Smooth muscle cell (in vitro differentiated cells): ENCODE measurements around the gene CORIN. TPM values are rescaled to one million over a fixed set of nuclear protein-coding genes. Genes with fewer than 3 reads are reported as not detected.

Experiments used
- DNase-seq: peaks from one replicate; lab custom pipeline; 2025; ENCODE audit not compliant: unreplicated experiment; lab: John Stamatoyannopoulos, UW
- H2AFZ ChIP-seq: fragments of 200-600 bp; sonication (generic); 2 replicates; pipeline ENCODE4 v1.6.0; 2016; ENCODE audit warnings: antibody characterized with exemption, low read depth, mild to moderate bottlenecking
- H3F3A ChIP-seq: fragments of 200-600 bp; sonication (generic); 2 replicates; pipeline ENCODE4 v1.6.0; 2017; ENCODE audit warnings: antibody characterized with exemption, low read depth
- H3K27ac ChIP-seq: fragments of 200-600 bp; sonication (generic); 2 replicates; pipeline ENCODE4 v1.5.1; 2016; ENCODE audit warnings: low read depth, mild to moderate bottlenecking
- H3K27me3 ChIP-seq: fragments of 200-600 bp; sonication (generic); 2 replicates; pipeline ENCODE4 v1.6.1; 2016; ENCODE audit warnings: low read depth, mild to moderate bottlenecking
- H3K36me3 ChIP-seq: fragments of 200-600 bp; sonication (generic); 2 replicates; pipeline ENCODE4 v1.5.1; 2016; ENCODE audit warnings: low read depth
- H3K4me1 ChIP-seq: fragments of 200-600 bp; sonication (generic); 2 replicates; pipeline ENCODE4 v1.5.1; 2016; ENCODE audit warnings: low read depth
- H3K4me2 ChIP-seq: fragments of 200-600 bp; sonication (generic); 2 replicates; pipeline ENCODE4 v1.6.0; 2016; ENCODE audit warnings: mild to moderate bottlenecking
- H3K4me3 ChIP-seq: fragments of 200-600 bp; sonication (generic); 2 replicates; pipeline ENCODE4 v1.5.1; 2016; ENCODE audit warnings: mild to moderate bottlenecking
- H3K79me2 ChIP-seq: fragments of 200-600 bp; sonication (generic); 2 replicates; pipeline ENCODE4 v1.6.0; 2016; ENCODE audit warnings: low read depth, mild to moderate bottlenecking
- H3K9ac ChIP-seq: fragments of 200-600 bp; sonication (generic); 2 replicates; pipeline ENCODE4 v1.6.0; 2016; ENCODE audit warnings: low read depth
- H3K9me3 ChIP-seq: fragments of 200-600 bp; sonication (generic); replicated peaks from 2 replicates; pipeline ENCODE4 v1.5.1; 2016; ENCODE audit warnings: low read depth
- H4K20me1 ChIP-seq: fragments of 200-600 bp; sonication (generic); 2 replicates; pipeline ENCODE4 v1.6.0; 2016; ENCODE audit warnings: low read depth
- WGBS: methylation state at CpG from one replicate; pipeline ENCODE4 v1.1.7; 2016; ENCODE audit warnings: low lambda C conversion rate; 5-methylcytosine and 5-hydroxymethylcytosine counted together
- polyA plus RNA-seq: library from polyadenylated mRNA; unstranded; fragments of >200 nt; fragmentation: Nextera tagmentation; extraction: Ambion mirVana; gene quantifications from 2 replicates; pipeline ENCODE4 v1.2.1, GENCODE V29; 2016
- total RNA-seq: library from RNA; depleted of rRNA; stranded (reverse); fragments of >200 nt; gene quantifications from 2 replicates; pipeline ENCODE4 v1.2.3, GENCODE V29; 2014
- TF ChIP-seq, protein P1 (sequence below): fragments of 200-600 bp; sonication (generic); IDR thresholded peaks from 2 replicates; pipeline ENCODE4 v1.5.1; 2017; ENCODE audit warnings: borderline replicate concordance, mild to moderate bottlenecking, antibody characterized with exemption; ENCODE audit not compliant: insufficient read depth, poor library complexity, severe bottlenecking

Gene CORIN
- total and polyA plus RNA-seq, 2 experiments from 2014 or later, result 0.27 to 1.8 TPM

DNA sequence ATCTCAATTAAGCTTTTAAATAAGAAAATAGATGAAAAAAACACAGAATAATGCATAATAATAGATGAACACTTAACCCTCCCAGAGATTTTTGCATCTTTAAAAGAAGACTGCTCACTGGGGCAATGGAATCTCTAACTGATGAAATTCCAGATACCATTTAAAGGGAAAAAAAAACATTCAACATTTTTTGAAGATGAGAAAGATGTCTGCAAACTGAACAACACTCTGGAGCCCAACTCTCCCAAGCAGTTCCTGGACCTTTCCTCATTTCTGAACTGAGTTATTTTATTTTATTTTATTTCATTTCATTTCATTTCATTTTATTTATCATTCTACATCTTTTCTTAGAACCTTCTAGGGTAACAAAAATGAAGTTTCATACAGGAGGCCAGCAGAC is 90.7 kb downstream of the CORIN start:
- TF ChIP-seq, protein P1, sequence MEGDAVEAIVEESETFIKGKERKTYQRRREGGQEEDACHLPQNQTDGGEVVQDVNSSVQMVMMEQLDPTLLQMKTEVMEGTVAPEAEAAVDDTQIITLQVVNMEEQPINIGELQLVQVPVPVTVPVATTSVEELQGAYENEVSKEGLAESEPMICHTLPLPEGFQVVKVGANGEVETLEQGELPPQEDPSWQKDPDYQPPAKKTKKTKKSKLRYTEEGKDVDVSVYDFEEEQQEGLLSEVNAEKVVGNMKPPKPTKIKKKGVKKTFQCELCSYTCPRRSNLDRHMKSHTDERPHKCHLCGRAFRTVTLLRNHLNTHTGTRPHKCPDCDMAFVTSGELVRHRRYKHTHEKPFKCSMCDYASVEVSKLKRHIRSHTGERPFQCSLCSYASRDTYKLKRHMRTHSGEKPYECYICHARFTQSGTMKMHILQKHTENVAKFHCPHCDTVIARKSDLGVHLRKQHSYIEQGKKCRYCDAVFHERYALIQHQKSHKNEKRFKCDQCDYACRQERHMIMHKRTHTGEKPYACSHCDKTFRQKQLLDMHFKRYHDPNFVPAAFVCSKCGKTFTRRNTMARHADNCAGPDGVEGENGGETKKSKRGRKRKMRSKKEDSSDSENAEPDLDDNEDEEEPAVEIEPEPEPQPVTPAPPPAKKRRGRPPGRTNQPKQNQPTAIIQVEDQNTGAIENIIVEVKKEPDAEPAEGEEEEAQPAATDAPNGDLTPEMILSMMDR, result no peak
- no peaks in the 10 kb centered on the region for H3K27me3 ChIP-seq
- H3K27ac ChIP-seq, result no peak overlapping the region
- no peak for DNase-seq
- no peaks in the 10 kb centered on the region for H3K4me1 ChIP-seq
- H3K4me3 ChIP-seq, result no peak overlapping the region
- no peak overlapping the region for H3K9ac ChIP-seq
- H3K36me3 ChIP-seq, result no peaks in the 10 kb centered on the region
- no peaks in the 10 kb centered on the region for H4K20me1 ChIP-seq
- no peaks in the 10 kb centered on the region for H3K79me2 ChIP-seq
- no peak overlapping the region for H3K4me2 ChIP-seq
- H2AFZ ChIP-seq, result no peak overlapping the region
- H3F3A ChIP-seq, result no peaks in the 10 kb centered on the region
- H3K9me3 ChIP-seq, result no peaks in the 10 kb centered on the region

- H3F3A ChIP-seq, result no peaks in the 10 kb centered on the region
- no peak overlapping the region for H3K4me3 ChIP-seq
- TF ChIP-seq, protein P1, result no peak
- H3K27me3 ChIP-seq, result no peaks in the 10 kb centered on the region
- H2AFZ ChIP-seq, result no peak overlapping the region
- H3K79me2 ChIP-seq, result no peaks in the 10 kb centered on the region
- no peak overlapping the region for H3K9ac ChIP-seq
- no peaks in the 10 kb centered on the region for H3K36me3 ChIP-seq
- H4K20me1 ChIP-seq, result no peaks in the 10 kb centered on the region
- DNase-seq, result no peak
- H3K27ac ChIP-seq, result no peak overlapping the region
- H3K9me3 ChIP-seq, result no peaks in the 10 kb centered on the region
- H3K4me1 ChIP-seq, result no peaks in the 10 kb centered on the region
- no peak overlapping the region for H3K4me2 ChIP-seq
- 92% methylated on average over 4 of the region's 4 CpGs for WGBS
Observed at GRCh38 chr4:47746122-47746521, 91.7 kb downstream of the CORIN start.

- 76% methylated on average over 2 of the region's 2 CpGs for WGBS
- Histone ChIP-seq H3K4me3 (no peak overlapping the region), H3K36me3 (no peaks in the 10 kb centered on the region), H3K27ac (no peak overlapping the region), H2AFZ (no peak overlapping the region), H3K9ac (no peak overlapping the region), H3K9me3 (peaks cover under 1% of the 10 kb centered on the region), H3F3A (no peaks in the 10 kb centered on the region), H3K79me2 (no peaks in the 10 kb centered on the region), H4K20me1 (no peaks in the 10 kb centered on the region), H3K4me2 (no peak overlapping the region), H3K4me1 (no peaks in the 10 kb centered on the region), H3K27me3 (no peaks in the 10 kb centered on the region)
- DNase-seq, result no peak
- TF ChIP-seq, protein P1, result no peak
Observed at GRCh38 chr4:47744843-47745382, 93.0 kb downstream of the CORIN start.

- TF ChIP-seq, protein P1, result no peak
- no peak overlapping the region for H3K27ac ChIP-seq
- 83% methylated on average over 2 of the region's 2 CpGs for WGBS
Observed at GRCh38 chr4:47744253-47744652, 93.6 kb downstream of the CORIN start.

More at GRCh38 chr4:47744253-47744652, 93.6 kb downstream of the CORIN start:
- Histone ChIP-seq H3K4me2 (no peak overlapping the region), H3K4me3 (no peak overlapping the region), H3K27me3 (no peaks in the 10 kb centered on the region), H3K9me3 (peaks cover 3% of the 10 kb centered on the region), H2AFZ (no peak overlapping the region), H3K9ac (no peak overlapping the region), H4K20me1 (no peaks in the 10 kb centered on the region), H3F3A (no peaks in the 10 kb centered on the region), H3K36me3 (no peaks in the 10 kb centered on the region), H3K79me2 (no peaks in the 10 kb centered on the region), H3K4me1 (no peaks in the 10 kb centered on the region)
- DNase-seq, result no peak
